GM23248 (cell line): Measurements from ENCODE around the gene TFB1M.

Experiments used
- EZH2 ChIP-seq: fragments of 200-600 bp; sonication (generic); IDR thresholded peaks from 2 replicates; pipeline ENCODE4 v1.6.1; 2018; ENCODE audit warnings: antibody characterized with exemption, mild to moderate bottlenecking; ENCODE audit not compliant: insufficient read depth, poor library complexity, severe bottlenecking
- EZH2phosphoT487 ChIP-seq: fragments of 200-600 bp; sonication (generic); IDR thresholded peaks from 2 replicates; pipeline ENCODE4 v1.6.1; 2018; ENCODE audit warnings: antibody characterized with exemption, moderate library complexity, mild to moderate bottlenecking, low read depth; ENCODE audit not compliant: insufficient read depth

GRCh38 chr6:155224618-155225017 lies 89.7 kb downstream of the TFB1M start:
- TF ChIP-seq EZH2phosphoT487 (no peak), EZH2 (no peak)
